ENCODE measurements around the gene EGR4.

The EGR4 gene

GRCh38 chr2:73268830-73269685, 24.3 kb downstream of the EGR4 start:
- TF ChIP-seq, protein P1, sequence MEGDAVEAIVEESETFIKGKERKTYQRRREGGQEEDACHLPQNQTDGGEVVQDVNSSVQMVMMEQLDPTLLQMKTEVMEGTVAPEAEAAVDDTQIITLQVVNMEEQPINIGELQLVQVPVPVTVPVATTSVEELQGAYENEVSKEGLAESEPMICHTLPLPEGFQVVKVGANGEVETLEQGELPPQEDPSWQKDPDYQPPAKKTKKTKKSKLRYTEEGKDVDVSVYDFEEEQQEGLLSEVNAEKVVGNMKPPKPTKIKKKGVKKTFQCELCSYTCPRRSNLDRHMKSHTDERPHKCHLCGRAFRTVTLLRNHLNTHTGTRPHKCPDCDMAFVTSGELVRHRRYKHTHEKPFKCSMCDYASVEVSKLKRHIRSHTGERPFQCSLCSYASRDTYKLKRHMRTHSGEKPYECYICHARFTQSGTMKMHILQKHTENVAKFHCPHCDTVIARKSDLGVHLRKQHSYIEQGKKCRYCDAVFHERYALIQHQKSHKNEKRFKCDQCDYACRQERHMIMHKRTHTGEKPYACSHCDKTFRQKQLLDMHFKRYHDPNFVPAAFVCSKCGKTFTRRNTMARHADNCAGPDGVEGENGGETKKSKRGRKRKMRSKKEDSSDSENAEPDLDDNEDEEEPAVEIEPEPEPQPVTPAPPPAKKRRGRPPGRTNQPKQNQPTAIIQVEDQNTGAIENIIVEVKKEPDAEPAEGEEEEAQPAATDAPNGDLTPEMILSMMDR (IDR thresholded peaks at IDR 0.05; ENCODE audit: low read depth, low read length, missing control alignments), result no peak
- no peak for DNase-seq (ENCODE audit: low read depth)
- H3K4me3 ChIP-seq (ENCODE audit: low read depth, low read length), result peak overlapping the region; percentile 48

DNA sequence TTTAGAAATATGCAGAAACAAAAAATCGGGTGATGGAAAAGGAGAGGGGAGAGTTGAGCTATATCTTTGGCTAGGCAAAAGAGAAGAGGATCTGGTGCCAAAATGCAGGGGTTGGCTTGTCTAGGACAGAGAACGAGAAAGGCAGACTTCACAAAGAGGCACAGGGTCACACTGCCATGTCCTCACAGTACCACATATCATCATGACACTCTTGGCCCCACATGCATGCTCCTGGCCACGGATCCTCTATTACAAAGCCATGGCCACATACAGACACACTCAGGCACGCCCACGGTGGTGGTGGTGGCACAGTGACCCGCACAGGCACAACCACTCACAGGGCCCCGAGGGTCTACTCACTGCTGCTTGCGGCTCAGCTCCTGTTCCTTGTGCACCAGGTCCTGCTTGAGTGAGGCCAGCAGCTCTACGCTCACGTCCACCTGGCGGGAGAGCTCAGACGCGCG, 24.9 kb downstream of the EGR4 start:
- no peak overlapping the region for H3K4me3 ChIP-seq (ENCODE audit: low read depth, low read length)
- no peak for DNase-seq (ENCODE audit: low read depth)

DNA sequence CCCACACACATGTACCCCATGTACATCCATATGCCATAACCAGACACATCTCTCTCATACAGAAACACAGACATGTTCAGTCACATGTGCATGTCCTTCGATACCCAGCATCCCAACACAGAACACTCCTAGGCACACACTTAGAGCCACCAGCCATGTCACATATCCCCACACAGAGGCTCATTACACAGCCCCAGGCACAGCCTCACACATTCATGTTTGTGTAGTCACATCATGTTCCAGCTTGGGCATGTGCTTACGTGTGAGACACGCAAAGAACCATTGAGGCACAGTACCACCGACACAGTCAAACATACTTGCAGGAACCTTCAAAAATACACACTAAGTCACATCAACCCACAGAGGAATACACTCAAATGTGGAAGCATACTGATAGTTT, 26.3 kb downstream of the EGR4 start:
- no peak overlapping the region for H3K4me3 ChIP-seq (ENCODE audit: low read depth, low read length)
- DNase-seq (ENCODE audit: low read depth), result no peak
- TF ChIP-seq, protein P1 (IDR thresholded peaks at IDR 0.05; ENCODE audit: low read depth, low read length, missing control alignments), result no peak

More for the DNA sequence above, 24.9 kb downstream of the EGR4 start:
- TF ChIP-seq, protein P1 (IDR thresholded peaks at IDR 0.05; ENCODE audit: low read depth, low read length, missing control alignments), result no peak

- no peak for DNase-seq (ENCODE audit: low read depth)
- H3K4me3 ChIP-seq (ENCODE audit: low read depth, low read length), result no peak overlapping the region
- TF ChIP-seq, protein P1 (IDR thresholded peaks at IDR 0.05; ENCODE audit: low read depth, low read length, missing control alignments), result no peak
Measured at GRCh38 chr2:73266061-73266901, 27.1 kb downstream of the EGR4 start.

- H3K4me3 ChIP-seq (ENCODE audit: low read depth, low read length), result no peak overlapping the region
- TF ChIP-seq, protein P1 (IDR thresholded peaks at IDR 0.05; ENCODE audit: low read depth, low read length, missing control alignments), result no peak
- no peak for DNase-seq (ENCODE audit: low read depth)
Measured at GRCh38 chr2:73265298-73266060, 27.9 kb downstream of the EGR4 start.

DNA sequence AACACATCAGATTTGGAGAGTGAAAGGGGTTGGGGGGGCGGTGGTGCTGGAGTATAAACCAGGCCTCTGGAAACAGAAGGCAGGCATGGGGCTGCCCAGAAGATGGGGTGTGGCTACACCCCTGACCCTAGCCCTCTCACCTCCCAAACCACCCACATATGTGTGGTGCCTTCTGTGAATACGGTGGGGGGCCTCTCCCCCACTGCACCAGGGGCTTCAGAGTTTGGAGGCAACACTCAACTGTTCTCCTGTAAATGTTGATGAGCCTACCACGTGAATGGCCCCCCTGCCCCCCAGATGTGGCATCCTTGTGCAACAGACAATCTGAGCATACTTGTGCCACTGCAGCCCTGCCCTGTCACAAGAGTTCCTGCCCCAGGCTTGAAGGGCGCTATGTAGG, 28.6 kb downstream of the EGR4 start:
- no peak overlapping the region for H3K4me3 ChIP-seq (ENCODE audit: low read depth, low read length)
- TF ChIP-seq, protein P1 (IDR thresholded peaks at IDR 0.05; ENCODE audit: low read depth, low read length, missing control alignments), result no peak
- no peak for DNase-seq (ENCODE audit: low read depth)
